H1 (cell line): ENCODE results near the gene FAM136A. TPM values are rescaled to one million over a fixed set of nuclear protein-coding genes. Genes with fewer than 3 reads are reported as not detected.

Source experiments
- BCL11A ChIP-seq, 2 experiments: IDR thresholded peaks; one replicate each; pipeline ENCODE4 v1.6.1; 2011; ENCODE audit warnings: low read depth in 2 of 2, low read length in 2 of 2, mild to moderate bottlenecking in 2 of 2
- CHD7 ChIP-seq: fragments of 300-600 bp; sonication (generic); IDR thresholded peaks from 2 replicates; pipeline ENCODE4 v1.7.1; 2012; ENCODE audit warnings: low read length, moderate library complexity, mild to moderate bottlenecking, inconsistent platforms; ENCODE audit not compliant: insufficient replicate concordance
- CREB1 ChIP-seq: IDR thresholded peaks from 2 replicates; pipeline ENCODE4 v1.6.1; 2012; ENCODE audit warnings: inconsistent platforms
- GABPA ChIP-seq: IDR thresholded peaks from 2 replicates; pipeline ENCODE4 v1.6.1; 2011; ENCODE audit warnings: mild to moderate bottlenecking, low read length, moderate library complexity, borderline replicate concordance; ENCODE audit not compliant: insufficient read depth
- POLR2A ChIP-seq, 2 experiments: IDR thresholded peaks; 1 replicate in 1 of 2; 2 replicates in 1 of 2; pipeline ENCODE4 v1.6.1; 2011; ENCODE audit warnings: low read depth in 2 of 2, low read length in 2 of 2, mild to moderate bottlenecking in 2 of 2; ENCODE audit errors: control extremely low read depth in 1 of 2
- POLR2AphosphoS5 ChIP-seq: IDR thresholded peaks from 2 replicates; pipeline ENCODE4 v1.6.1; 2011; ENCODE audit warnings: low read depth, low read length
- SAP30 ChIP-seq: fragments of 300-600 bp; sonication (generic); IDR thresholded peaks from 2 replicates; pipeline ENCODE4 v1.7.1; 2012; ENCODE audit warnings: low read length, moderate library complexity, mild to moderate bottlenecking, inconsistent platforms; ENCODE audit not compliant: insufficient read depth, insufficient replicate concordance
- SIRT6 ChIP-seq: IDR thresholded peaks from one replicate; pipeline ENCODE4 v1.7.1; 2012; ENCODE audit warnings: low read length, inconsistent platforms
- SRF ChIP-seq: IDR thresholded peaks from 2 replicates; pipeline ENCODE4 v1.6.1; 2011; ENCODE audit warnings: mild to moderate bottlenecking, low read depth, low read length, moderate library complexity
- TBP ChIP-seq: IDR thresholded peaks from 2 replicates; pipeline ENCODE4 v1.6.1; 2011; ENCODE audit warnings: low read depth, low read length, improper control_type of control experiment
- polyA plus RNA-seq, 7 experiments: library from polyadenylated mRNA; depleted of rRNA in 3 of 7; stranded (reverse) in 5 of 7; unstranded in 2 of 7; fragments of >200 nt in 5 of 7; fragments of 200-250 nt in 2 of 7; gene quantifications; 1 replicate in 5 of 7; 2 replicates in 1 of 7; 4 replicates in 1 of 7; pipeline versions ENCODE4 v1.2.1 to v1.2.3, GENCODE V29; 2011 to 2013; ENCODE audit warnings: missing spikeins in 2 of 7, mixed read lengths in 2 of 7
- total RNA-seq: library from RNA; stranded (reverse); fragmentation: NEBNext Ultra II Directional; extraction: Animal tissue kit (Norgen Biotek cat#: 25700); gene quantifications from 2 replicates; pipeline ENCODE4 v1.2.1, GENCODE V29; 2021

The FAM136A gene
- total and polyA plus RNA-seq, 2 of the 8 experiments (the other 6 are each of a cell fraction or from before 2014, with no cell fraction given), result 58.2 to 122 TPM

- TF ChIP-seq CHD7 (no peak), POLR2A (IDR thresholded peaks at IDR 0.05; ENCODE audit: control extremely low read depth in 1 of 2, low read depth in 2 of 2, low read length in 2 of 2) (no peak), GABPA (no peak), CREB1 (no peak), POLR2AphosphoS5 (no peak), TBP (no peak), SRF (no peak), SIRT6 (no peak), SAP30 (no peak), BCL11A (IDR thresholded peaks at IDR 0.05; ENCODE audit: low read depth in 2 of 2, low read length in 2 of 2) (no peak)
- TF ChIP-seq, all 59 proteins: peak for 0
These were observed 27.2 kb upstream of the FAM136A start (continued) for GRCh38 chr2:70328921-70329561.
